SK-N-SH treated with all-trans-retinoic acid at 6 μM for 48 hours (cell line): ENCODE measurements around the gene STAMBP.

Experiments used
- ATAC-seq: fragments of 200-7000 bp; cut with Tn5 transposase; 3 replicates; pipeline ENCODE4 v1.9.1; 2020; ENCODE audit warnings: mild to moderate bottlenecking, moderate library complexity
- ARNTL ChIP-seq: fragments of 450-650 bp; formaldehyde crosslinking; IDR thresholded peaks from 2 replicates; pipeline ENCODE4 v1.5.0; 2020; ENCODE audit warnings: low read depth, mild to moderate bottlenecking, moderate library complexity, borderline replicate concordance
- BACH2 ChIP-seq: fragments of 250-450 bp; sonication (Bioruptor Pico); IDR thresholded peaks from 2 replicates; pipeline ENCODE4 v1.9.0; 2021; ENCODE audit warnings: mild to moderate bottlenecking, borderline replicate concordance
- CREB5 ChIP-seq: fragments of 250-450 bp; sonication (Bioruptor Pico); IDR thresholded peaks from 2 replicates; pipeline ENCODE4 v1.5.1; 2020; ENCODE audit warnings: low read depth, mild to moderate bottlenecking, moderate library complexity
- CSDC2 ChIP-seq: fragments of 250-450 bp; sonication (Bioruptor Pico); IDR thresholded peaks from 2 replicates; pipeline ENCODE4 v1.5.0; 2020; ENCODE audit warnings: mild to moderate bottlenecking, moderate library complexity
- CSRNP3 ChIP-seq: fragments of 250-450 bp; sonication (Bioruptor Pico); IDR thresholded peaks from 2 replicates; pipeline ENCODE4 v1.5.1; 2021; ENCODE audit warnings: mild to moderate bottlenecking, moderate library complexity
- ISL1 ChIP-seq: fragments of 250-450 bp; sonication (Bioruptor Pico); IDR thresholded peaks from 2 replicates; pipeline ENCODE4 v2.1.2; 2022; ENCODE audit warnings: mild to moderate bottlenecking, moderate library complexity
- OSR1 ChIP-seq: fragments of 250-450 bp; sonication (Bioruptor Pico); IDR thresholded peaks from 2 replicates; pipeline ENCODE4 v1.8.0; 2022; ENCODE audit warnings: moderate library complexity, mild to moderate bottlenecking, inconsistent platforms
- PATZ1 ChIP-seq: fragments of 250-450 bp; sonication (Bioruptor Pico); IDR thresholded peaks from 2 replicates; pipeline ENCODE4 v1.8.0; 2020; ENCODE audit warnings: mild to moderate bottlenecking, moderate library complexity, borderline replicate concordance
- POU6F1 ChIP-seq: fragments of 250-450 bp; sonication (Bioruptor Pico); IDR thresholded peaks from 2 replicates; pipeline ENCODE4 v1.8.0; 2021; ENCODE audit warnings: low read depth, mild to moderate bottlenecking, moderate library complexity, borderline replicate concordance
- PPARA ChIP-seq: fragments of 250-450 bp; sonication (Bioruptor Pico); IDR thresholded peaks from 2 replicates; pipeline ENCODE4 v1.5.0; 2020; ENCODE audit warnings: mild to moderate bottlenecking, borderline replicate concordance
- RARB ChIP-seq: fragments of 250-450 bp; sonication (Bioruptor Pico); IDR thresholded peaks from 2 replicates; pipeline ENCODE4 v1.8.0; 2021; ENCODE audit warnings: mild to moderate bottlenecking, moderate library complexity
- SNAI2 ChIP-seq: fragments of 250-450 bp; sonication (Bioruptor Pico); IDR thresholded peaks from 2 replicates; pipeline ENCODE4 v1.5.0; 2020; ENCODE audit warnings: mild to moderate bottlenecking, moderate library complexity
- TOX ChIP-seq: fragments of 250-450 bp; sonication (Bioruptor Pico); IDR thresholded peaks from 2 replicates; pipeline ENCODE4 v1.8.0; 2021; ENCODE audit warnings: mild to moderate bottlenecking, moderate library complexity, borderline replicate concordance
- TSHZ2 ChIP-seq: fragments of 250-450 bp; sonication (Bioruptor Pico); IDR thresholded peaks from 2 replicates; pipeline ENCODE4 v1.5.0; 2020; ENCODE audit warnings: mild to moderate bottlenecking, moderate library complexity
- ZC3H10 ChIP-seq: fragments of 250-450 bp; sonication (Bioruptor Pico); IDR thresholded peaks from 2 replicates; pipeline ENCODE4 v1.5.1; 2021; ENCODE audit warnings: mild to moderate bottlenecking, moderate library complexity
- ZFP3 ChIP-seq: fragments of 250-450 bp; sonication (Bioruptor Pico); IDR thresholded peaks from 2 replicates; pipeline ENCODE4 v1.5.0; 2020; ENCODE audit warnings: mild to moderate bottlenecking, moderate library complexity
- ZFP30 ChIP-seq: fragments of 450-650 bp; formaldehyde crosslinking; IDR thresholded peaks from 2 replicates; pipeline ENCODE4 v1.5.0; 2022; ENCODE audit warnings: mild to moderate bottlenecking, moderate library complexity
- ZNF565 ChIP-seq: fragments of 450-650 bp; formaldehyde crosslinking; conservative IDR thresholded peaks from 2 replicates; pipeline ENCODE4 v1.5.0; 2020; ENCODE audit warnings: low read depth, mild to moderate bottlenecking, moderate library complexity
- ZNF70 ChIP-seq: fragments of 450-650 bp; formaldehyde crosslinking; IDR thresholded peaks from 2 replicates; pipeline ENCODE4 v1.5.0; 2020; ENCODE audit warnings: mild to moderate bottlenecking, moderate library complexity
- ZNF8 ChIP-seq: fragments of 450-650 bp; formaldehyde crosslinking; IDR thresholded peaks from 2 replicates; pipeline ENCODE4 v1.5.0; 2020; ENCODE audit warnings: mild to moderate bottlenecking, moderate library complexity

STAMBP gene

GRCh38 chr2:73897934-73898333 lies 69.2 kb downstream of the STAMBP start:
- ATAC-seq: no peak
- TF ChIP-seq CSDC2 (CRISPR knock-in tag) (no peak), OSR1 (CRISPR knock-in tag) (no peak), ZNF8 (CRISPR knock-in tag) (no peak), CSRNP3 (no peak), PATZ1 (CRISPR knock-in tag) (no peak), CREB5 (CRISPR knock-in tag) (no peak), PPARA (CRISPR knock-in tag) (no peak), TOX (CRISPR knock-in tag) (no peak), ZFP3 (CRISPR knock-in tag) (no peak), ARNTL (CRISPR knock-in tag) (no peak), POU6F1 (CRISPR knock-in tag) (no peak), SNAI2 (CRISPR knock-in tag) (no peak), RARB (CRISPR knock-in tag) (no peak), ZC3H10 (CRISPR knock-in tag) (no peak), ZNF70 (CRISPR knock-in tag) (no peak), ZNF565 (CRISPR knock-in tag) (no peak), BACH2 (CRISPR knock-in tag) (no peak)

GRCh38 chr2:73899801-73900336 lies 71.1 kb downstream of the STAMBP start:
- ATAC-seq: no peak

More at GRCh38 chr2:73899801-73900336, 71.1 kb downstream of the STAMBP start:
- TF ChIP-seq ZFP30 (CRISPR knock-in tag): no peak
- no peak for TF ChIP-seq BACH2 (CRISPR knock-in tag)
- TF ChIP-seq CREB5 (CRISPR knock-in tag): no peak
- TF ChIP-seq ZNF8 (CRISPR knock-in tag): no peak
- TF ChIP-seq TSHZ2 (CRISPR knock-in tag): no peak
- no peak for TF ChIP-seq PATZ1 (CRISPR knock-in tag)
- no peak for TF ChIP-seq OSR1 (CRISPR knock-in tag)
- no peak for TF ChIP-seq ZC3H10 (CRISPR knock-in tag)
- TF ChIP-seq ISL1 (CRISPR knock-in tag): no peak
- TF ChIP-seq SNAI2 (CRISPR knock-in tag): no peak
- no peak for TF ChIP-seq ZFP3 (CRISPR knock-in tag)
- no peak for TF ChIP-seq CSRNP3
